Measurements from ENCODE around the gene TFCP2. TPM values are rescaled to one million over a fixed set of nuclear protein-coding genes. Genes with fewer than 3 reads are reported as not detected.

Gene TFCP2
- total and polyA plus RNA-seq, 2 experiments from 2014 or later: 9.0 to 12.4 TPM

GRCh38 chr12:51156245-51156765, 16.6 kb downstream of the TFCP2 start:
- H3K4me1 ChIP-seq (ENCODE audit: insufficient read depth): no peaks in the 10 kb centered on the region
- no peaks in the 10 kb centered on the region for H3K9me2 ChIP-seq (ENCODE audit: insufficient read depth)
- DNase-seq: no peak

GRCh38 chr12:51152953-51153352, 20.0 kb downstream of the TFCP2 start:
- TF ChIP-seq EZH2phosphoT487 (IDR thresholded peaks at IDR 0.05; ENCODE audit: insufficient read depth, low read depth): no peak
- TF ChIP-seq EZH2 (IDR thresholded peaks at IDR 0.05; ENCODE audit: insufficient read depth, poor library complexity, severe bottlenecking): no peak
- Histone ChIP-seq H3K36me3 (ENCODE audit: low read depth) (no peaks in the 10 kb centered on the region), H3K27me3 (replicated peaks; ENCODE audit: insufficient read depth) (no peaks in the 10 kb centered on the region), H3K27ac (no peak overlapping the region), H3K79me2 (ENCODE audit: insufficient read depth) (peaks cover 83% of the 10 kb centered on the region), H3K4me2 (ENCODE audit: unreplicated experiment) (no peak overlapping the region), H2AFZ (no peak overlapping the region), H3K4me3 (no peak overlapping the region), H3K9me3 (ENCODE audit: low read depth) (no peaks in the 10 kb centered on the region), H4K20me1 (ENCODE audit: insufficient read depth) (no peaks in the 10 kb centered on the region), H3F3A (ENCODE audit: insufficient read depth) (no peaks in the 10 kb centered on the region), H3K9ac (no peak overlapping the region), H3K9me2 (ENCODE audit: insufficient read depth) (no peaks in the 10 kb centered on the region), H3K4me1 (ENCODE audit: insufficient read depth) (no peaks in the 10 kb centered on the region)
- DNase-seq: no peak
- 100% methylated on average over 1 of the region's 1 CpG for WGBS, 2 experiments (ENCODE audit: low coverage in 1 of 2, low lambda C conversion rate in 2 of 2, missing lambda C conversion rate in 2 of 2)
- in situ Hi-C loops (cut with MboI): no loop called here

More at GRCh38 chr12:51156245-51156765, 16.6 kb downstream of the TFCP2 start:
- in situ Hi-C loops (cut with MboI): no loop called here
- Histone ChIP-seq H3K27ac (no peak overlapping the region), H3F3A (ENCODE audit: insufficient read depth) (no peaks in the 10 kb centered on the region), H3K27me3 (replicated peaks; ENCODE audit: insufficient read depth) (no peaks in the 10 kb centered on the region), H2AFZ (no peak overlapping the region), H3K9me3 (ENCODE audit: low read depth) (no peaks in the 10 kb centered on the region), H3K4me3 (no peak overlapping the region), H3K4me2 (ENCODE audit: unreplicated experiment) (no peak overlapping the region), H3K36me3 (ENCODE audit: low read depth) (no peaks in the 10 kb centered on the region), H3K9ac (no peak overlapping the region), H3K79me2 (ENCODE audit: insufficient read depth) (peaks cover 94% of the 10 kb centered on the region), H4K20me1 (ENCODE audit: insufficient read depth) (no peaks in the 10 kb centered on the region)
- TF ChIP-seq EZH2 (IDR thresholded peaks at IDR 0.05; ENCODE audit: insufficient read depth, poor library complexity, severe bottlenecking) (no peak), EZH2phosphoT487 (IDR thresholded peaks at IDR 0.05; ENCODE audit: insufficient read depth, low read depth) (no peak)
- 96 to 97% methylated on average over 3 of the region's 3 CpGs for WGBS, 2 experiments (ENCODE audit: low coverage in 1 of 2, low lambda C conversion rate in 2 of 2, missing lambda C conversion rate in 2 of 2)

GRCh38 chr12:51150777-51151176, 22.2 kb downstream of the TFCP2 start:
- no peak overlapping the region for H3K27ac ChIP-seq
- H3K27me3 ChIP-seq (replicated peaks; ENCODE audit: insufficient read depth): no peaks in the 10 kb centered on the region
- H3K79me2 ChIP-seq (ENCODE audit: insufficient read depth): peaks cover 84% of the 10 kb centered on the region
- H3K4me1 ChIP-seq (ENCODE audit: insufficient read depth): no peaks in the 10 kb centered on the region
- WGBS, 2 experiments (ENCODE audit: low coverage in 1 of 2, low lambda C conversion rate in 2 of 2, missing lambda C conversion rate in 2 of 2): 81 to 83% methylated on average over 3 of the region's 3 CpGs
- no peaks in the 10 kb centered on the region for H3F3A ChIP-seq (ENCODE audit: insufficient read depth)
- H3K9me2 ChIP-seq (ENCODE audit: insufficient read depth): no peaks in the 10 kb centered on the region
- no peak overlapping the region for H3K4me3 ChIP-seq
- no peak for DNase-seq
- no peaks in the 10 kb centered on the region; the same call in 1 of the 2 replicates for H4K20me1 ChIP-seq (ENCODE audit: insufficient read depth)
- in situ Hi-C loops (cut with MboI): no loop called here
- no peak overlapping the region for H3K4me2 ChIP-seq (ENCODE audit: unreplicated experiment)
- H3K9ac ChIP-seq: no peak overlapping the region
- no peak overlapping the region for H2AFZ ChIP-seq
- no peaks in the 10 kb centered on the region for H3K9me3 ChIP-seq (ENCODE audit: low read depth)
- no peaks in the 10 kb centered on the region for H3K36me3 ChIP-seq (ENCODE audit: low read depth)
- no peak for TF ChIP-seq EZH2 (IDR thresholded peaks at IDR 0.05; ENCODE audit: insufficient read depth, poor library complexity, severe bottlenecking)
- TF ChIP-seq EZH2phosphoT487 (IDR thresholded peaks at IDR 0.05; ENCODE audit: insufficient read depth, low read depth): no peak

GRCh38 chr12:51147309-51147708, 25.6 kb downstream of the TFCP2 start:
- WGBS, 2 experiments (ENCODE audit: low coverage in 1 of 2, low lambda C conversion rate in 2 of 2, missing lambda C conversion rate in 2 of 2): 64 to 67% methylated on average over 1 of the region's 1 CpG
- Histone ChIP-seq H3K9me2 (ENCODE audit: insufficient read depth) (peaks cover 3% of the 10 kb centered on the region; the same call in 1 of the 2 replicates), H3K27me3 (replicated peaks; ENCODE audit: insufficient read depth) (no peaks in the 10 kb centered on the region), H3K4me3 (no peak overlapping the region), H3K9ac (no peak overlapping the region), H2AFZ (no peak overlapping the region), H3K27ac (no peak overlapping the region), H3K4me1 (ENCODE audit: insufficient read depth) (no peaks in the 10 kb centered on the region), H3F3A (ENCODE audit: insufficient read depth) (no peaks in the 10 kb centered on the region), H3K4me2 (ENCODE audit: unreplicated experiment) (no peak overlapping the region), H3K36me3 (ENCODE audit: low read depth) (no peaks in the 10 kb centered on the region), H3K79me2 (ENCODE audit: insufficient read depth) (peaks cover 85% of the 10 kb centered on the region), H4K20me1 (ENCODE audit: insufficient read depth) (no peaks in the 10 kb centered on the region; the same call in 1 of the 2 replicates), H3K9me3 (ENCODE audit: low read depth) (no peaks in the 10 kb centered on the region)
- DNase-seq: no peak
- in situ Hi-C loops (cut with MboI): no loop called here
- no peak for TF ChIP-seq EZH2 (IDR thresholded peaks at IDR 0.05; ENCODE audit: insufficient read depth, poor library complexity, severe bottlenecking)
- no peak for TF ChIP-seq EZH2phosphoT487 (IDR thresholded peaks at IDR 0.05; ENCODE audit: insufficient read depth, low read depth)
